GM12878 (cell line): ENCODE data around the gene MISP3. TPM values are rescaled to one million over a fixed set of nuclear protein-coding genes. Genes with fewer than 3 reads are reported as not detected.

ENCODE experiments used
- ATAC-seq: fragments of 200-7000 bp; cut with Tn5 transposase; 3 replicates; pipeline ENCODE4 v1.9.1; 2020; ENCODE audit warnings: mild to moderate bottlenecking, moderate library complexity
- BruUV-seq: library from RNA; stranded (reverse); fragments of 400-500 nt; replicated peaks from 2 replicates; lab custom pipeline; 2021; lab: Mats Ljungman, UMichigan
- CTCF ChIA-PET: fragments of 300-600 bp; sonication (Branson Sonifier 250); formaldehyde crosslinking; extraction: SDS; loops from one replicate; lab custom pipeline; 2021; ENCODE audit warnings: inconsistent platforms; lab: Yijun Ruan, JAX
- POLR2A ChIA-PET: fragments of 350-600 bp; formaldehyde crosslinking; extraction: SDS; loops from one replicate; lab custom pipeline; 2021; ENCODE audit warnings: inconsistent platforms; lab: Charles Lee
- RAD21 ChIA-PET: fragments of 300-600 bp; sonication (Branson Sonifier 250); formaldehyde crosslinking; loops from one replicate; lab custom pipeline; 2023; ENCODE audit warnings: antibody characterized with exemption; ENCODE audit not compliant: unreplicated experiment; lab: Charles Lee
- SMC1A ChIA-PET: fragments of 300-600 bp; sonication (Branson Sonifier 250); formaldehyde crosslinking; loops from one replicate; lab custom pipeline; 2023; ENCODE audit not compliant: unreplicated experiment, uncharacterized antibody; lab: Charles Lee
- DNase-seq: peaks from one replicate; pipeline ENCODE4 v3.0.0-alpha.2; 2011; ENCODE audit warnings: low read depth, low spot score
- FAIRE-seq: peaks from 3 replicates; lab custom pipeline; 2011; peaks lifted over from hg19 to GRCh38; lab: Jason Lieb, UNC
- H2AFZ ChIP-seq: 2 replicates; pipeline ENCODE4 v1.6.0; 2011; ENCODE audit warnings: low read depth, low read length, control low read depth; ENCODE audit not compliant: control insufficient read depth
- H3K27ac ChIP-seq: 2 replicates; pipeline ENCODE4 v1.5.1; 2011; ENCODE audit warnings: control low read depth; ENCODE audit not compliant: control insufficient read depth, insufficient read depth
- H3K27me3 ChIP-seq, 2 experiments: replicated peaks in 1 of 2; 2 replicates each; pipeline versions ENCODE4 v1.6.0 to v1.6.1; 2011; ENCODE audit warnings: low read length in 1 of 2; ENCODE audit not compliant: control insufficient read depth in 2 of 2, insufficient read depth in 2 of 2
- H3K36me3 ChIP-seq, 2 experiments: 2 replicates each; pipeline ENCODE4 v1.5.1; 2011; ENCODE audit warnings: low read length in 1 of 2; ENCODE audit not compliant: control insufficient read depth in 2 of 2, insufficient read depth in 2 of 2
- H3K4me1 ChIP-seq: 2 replicates; pipeline ENCODE4 v1.6.1; 2011; ENCODE audit warnings: mild to moderate bottlenecking, low read length, moderate library complexity, mixed read lengths; ENCODE audit not compliant: control insufficient read depth, insufficient read depth
- H3K4me2 ChIP-seq: 2 replicates; pipeline ENCODE4 v1.6.0; 2011; ENCODE audit warnings: control low read depth; ENCODE audit not compliant: control insufficient read depth, insufficient read depth
- H3K4me3 ChIP-seq: fragments of 200-600 bp; sonication (generic); 2 replicates; pipeline ENCODE4 v1.5.1; 2016
- H3K79me2 ChIP-seq: 2 replicates; pipeline ENCODE4 v1.6.0; 2011; ENCODE audit warnings: low read length; ENCODE audit not compliant: control insufficient read depth, insufficient read depth
- H3K9ac ChIP-seq: 2 replicates; pipeline ENCODE4 v1.8.0; 2011; ENCODE audit warnings: low read length, control low read depth, mixed read lengths; ENCODE audit not compliant: control insufficient read depth, insufficient read depth
- H3K9me3 ChIP-seq: replicated peaks from 3 replicates; pipeline ENCODE4 v1.5.1; 2011; ENCODE audit warnings: mild to moderate bottlenecking, low read length; ENCODE audit not compliant: control insufficient read depth, insufficient read depth
- H4K20me1 ChIP-seq: 2 replicates; pipeline ENCODE4 v1.6.0; 2011; ENCODE audit not compliant: control insufficient read depth, insufficient read depth
- ATF7 ChIP-seq: fragments of 450-650 bp; IDR thresholded peaks from 2 replicates; pipeline ENCODE4 v1.6.1; 2016; ENCODE audit warnings: low read depth, mild to moderate bottlenecking
- BMI1 ChIP-seq: fragments of 450-650 bp; IDR thresholded peaks from 2 replicates; pipeline ENCODE4 v1.6.1; 2016; ENCODE audit warnings: mild to moderate bottlenecking, moderate library complexity, borderline replicate concordance
- CREB1 ChIP-seq: IDR thresholded peaks from 2 replicates; pipeline ENCODE4 v1.6.1; 2012; ENCODE audit warnings: low read depth, mild to moderate bottlenecking, inconsistent platforms
- EGR1 ChIP-seq, 2 experiments: IDR thresholded peaks; 1 replicate in 1 of 2; 2 replicates in 1 of 2; pipeline ENCODE4 v1.6.1; 2011 to 2012; ENCODE audit warnings: low read depth in 2 of 2, low read length in 2 of 2, borderline replicate concordance in 1 of 2, mild to moderate bottlenecking in 1 of 2, moderate library complexity in 1 of 2
- ETV6 ChIP-seq, 2 experiments: fragments of 450-650 bp in 1 of 2; IDR thresholded peaks in 1 of 2; conservative IDR thresholded peaks in 1 of 2; 2 replicates each; pipeline ENCODE4 v1.6.1; 2014; ENCODE audit warnings: antibody characterized with exemption in 1 of 2, borderline replicate concordance in 1 of 2, low read depth in 1 of 2, mild to moderate bottlenecking in 1 of 2, moderate library complexity in 1 of 2
- FOXK2 ChIP-seq: fragments of 450-650 bp; IDR thresholded peaks from 2 replicates; pipeline ENCODE4 v1.6.1; 2017; ENCODE audit warnings: mild to moderate bottlenecking, moderate library complexity
- FOXM1 ChIP-seq: IDR thresholded peaks from 2 replicates; pipeline ENCODE4 v1.6.1; 2012; ENCODE audit warnings: low read depth, mild to moderate bottlenecking, inconsistent platforms, low read length, moderate library complexity
- HDAC6 ChIP-seq: fragments of 200-600 bp; sonication (generic); IDR thresholded peaks from one replicate; pipeline ENCODE4 v1.8.0; 2017; ENCODE audit warnings: antibody characterized with exemption; ENCODE audit not compliant: unreplicated experiment
- MTA2 ChIP-seq: fragments of 450-650 bp; IDR thresholded peaks from 2 replicates; pipeline ENCODE4 v1.6.1; 2016; ENCODE audit warnings: low read depth, mild to moderate bottlenecking, moderate library complexity
- TAF1 ChIP-seq: IDR thresholded peaks from 2 replicates; pipeline ENCODE4 v1.6.1; 2011; ENCODE audit warnings: mild to moderate bottlenecking, low read depth, low read length, borderline replicate concordance
- YBX1 ChIP-seq: fragments of 450-650 bp; IDR thresholded peaks from 2 replicates; pipeline ENCODE4 v1.6.1; 2016; ENCODE audit warnings: antibody characterized with exemption
- ZNF24 ChIP-seq: fragments of 450-650 bp; IDR thresholded peaks from 2 replicates; pipeline ENCODE4 v1.6.1; 2017; ENCODE audit warnings: antibody characterized with exemption, mild to moderate bottlenecking
- WGBS: methylation state at CpG from one replicate; pipeline ENCODE4 v1.1.6; 2016; ENCODE audit warnings: low lambda C conversion rate; ENCODE audit not compliant: insufficient replicate concordance, insufficient coverage; ENCODE audit errors: missing lambda C conversion rate; 5-methylcytosine and 5-hydroxymethylcytosine counted together
- in situ Hi-C: fragments of 300-500 bp; cut with MboI; formaldehyde crosslinking; loops from 9 replicates; pipeline ENCODE4 v1.14.3; 2018; ENCODE audit warnings: mixed read lengths
- intact Hi-C: fragments of 100-400 bp; cut with micrococcal nuclease; formaldehyde crosslinking; loops from one replicate; pipeline ENCODE4 v1.14.2; 2022; ENCODE audit not compliant: unreplicated experiment
- polyA plus RNA-seq, 11 experiments: library from polyadenylated mRNA; depleted of rRNA in 4 of 11; unstranded in 6 of 11; stranded (reverse) in 5 of 11; fragments of >200 nt; fragmentation: Nextera tagmentation in 4 of 11; fragmentation: Illumina TruSeq in 1 of 11; extraction: Ambion mirVana in 4 of 11; extraction: Trizol in 1 of 11; gene quantifications; 1 replicate in 1 of 11; 2 replicates in 10 of 11; pipeline versions ENCODE4 v1.2.1 to v1.2.3, GENCODE V29; 2011 to 2016; ENCODE audit warnings: inconsistent platforms in 2 of 11, missing spikeins in 2 of 11, low read depth in 1 of 11
- total RNA-seq, 4 experiments: library from RNA; depleted of rRNA in 3 of 4; stranded (reverse); fragments of >200 nt in 3 of 4; fragmentation: Illumina TruSeq in 1 of 4; extraction: Trizol in 1 of 4; gene quantifications; 2 replicates each; pipeline versions ENCODE4 v1.2.1 to v1.2.3, GENCODE V29; 2013 to 2021
- TF ChIP-seq, protein P1 (sequence below): IDR thresholded peaks from 2 replicates; pipeline ENCODE4 v1.6.1; 2011; ENCODE audit warnings: borderline replicate concordance, low read depth, mild to moderate bottlenecking, moderate library complexity, low read length; ENCODE audit not compliant: insufficient read depth, poor library complexity, severe bottlenecking
- TF ChIP-seq, protein P2 (sequence below): IDR thresholded peaks from 2 replicates; pipeline ENCODE4 v1.6.1; 2012; ENCODE audit warnings: low read depth, low read length, improper control_type of control experiment

MISP3 gene
- total and polyA plus RNA-seq, 10 of the 15 experiments (the other 5 are each of a cell fraction or from before 2014, with no cell fraction given): 0.07 to 1.4 (median 0.64) TPM

DNA sequence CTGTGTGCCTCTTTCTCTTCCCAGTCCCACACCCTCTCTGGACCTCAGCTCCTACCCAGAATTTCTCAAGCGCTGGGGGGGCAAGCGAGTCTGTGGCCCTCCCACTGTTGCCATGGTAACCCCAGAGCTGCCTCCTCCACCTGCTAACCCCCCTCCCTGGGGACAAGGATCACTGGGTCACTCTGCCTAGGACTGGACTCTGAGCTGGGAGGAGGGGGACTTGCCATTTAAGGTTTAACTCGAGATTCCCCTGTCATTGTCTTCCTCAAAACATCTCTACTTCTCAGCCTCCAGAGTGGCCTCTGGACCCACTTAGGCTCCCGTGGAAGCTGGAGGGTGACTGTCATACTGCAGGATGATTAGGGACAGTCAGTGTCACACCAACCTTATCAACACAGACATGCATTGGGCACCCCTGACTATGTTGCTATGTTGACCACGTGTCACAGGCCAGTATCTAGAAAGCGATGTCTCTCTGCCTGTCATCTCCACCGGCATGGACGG lies 12.9 kb upstream of the MISP3 start:
- no peak overlapping the region for H3K4me2 ChIP-seq
- no peak overlapping the region for H2AFZ ChIP-seq
- H3K27me3 ChIP-seq: peaks cover 0 to 6% of the 10 kb centered on the region in 2 experiments
- in situ Hi-C loops: loop anchor here (25.0 kb wide), 1 partner anchor 772 kb away; no protein-coding TSS in a partner anchor
- no peak overlapping the region for H3K4me3 ChIP-seq
- no peaks in the 10 kb centered on the region; the same call in 1 of the 2 replicates for H4K20me1 ChIP-seq
- H3K79me2 ChIP-seq: no peaks in the 10 kb centered on the region
- ChIA-PET CTCF (interaction anchor here (0.6 to 5.3 kb wide), 40 partner anchors 11 to 627 kb away, joined by 3 to 110 read pairs (median 4); partner anchors contain the start of genes ASF1B, DCAF15, IL27RA and MISP3), SMC1A (interaction anchor here (0.9 to 2.6 kb wide), 12 partner anchors 9 to 188 kb away, joined by 3 to 20 read pairs (median 6); partner anchors contain the start of genes ASF1B, IL27RA and MISP3), POLR2A (interaction anchor here (0.6 to 1.0 kb wide), 5 partner anchors 12 to 104 kb away, joined by 3 to 4 read pairs (median 3); partner anchors contain the start of gene IL27RA), RAD21 (interaction anchor here (0.9 to 2.1 kb wide), 11 partner anchors 10 to 180 kb away, joined by 3 to 12 read pairs (median 4); partner anchors contain the start of genes ASF1B, IL27RA and MISP3)
- DNase-seq: no peak
- TF ChIP-seq EGR1 (IDR thresholded peaks at IDR 0.05; ENCODE audit: borderline replicate concordance in 1 of 2, low read depth in 2 of 2, low read length in 2 of 2) (no peak), ETV6 (conservative IDR thresholded peaks at IDR 0.05 in 1 of 2, IDR thresholded peaks at IDR 0.05 in 1 of 2; ENCODE audit: borderline replicate concordance in 1 of 2, low read depth in 1 of 2) (no peak), TAF1 (no peak), HDAC6 (no peak), ZNF24 (no peak), BMI1 (no peak), YBX1 (no peak), MTA2 (no peak), FOXM1 (no peak), CREB1 (no peak), ATF7 (no peak), FOXK2 (no peak)
- TF ChIP-seq, protein P1, sequence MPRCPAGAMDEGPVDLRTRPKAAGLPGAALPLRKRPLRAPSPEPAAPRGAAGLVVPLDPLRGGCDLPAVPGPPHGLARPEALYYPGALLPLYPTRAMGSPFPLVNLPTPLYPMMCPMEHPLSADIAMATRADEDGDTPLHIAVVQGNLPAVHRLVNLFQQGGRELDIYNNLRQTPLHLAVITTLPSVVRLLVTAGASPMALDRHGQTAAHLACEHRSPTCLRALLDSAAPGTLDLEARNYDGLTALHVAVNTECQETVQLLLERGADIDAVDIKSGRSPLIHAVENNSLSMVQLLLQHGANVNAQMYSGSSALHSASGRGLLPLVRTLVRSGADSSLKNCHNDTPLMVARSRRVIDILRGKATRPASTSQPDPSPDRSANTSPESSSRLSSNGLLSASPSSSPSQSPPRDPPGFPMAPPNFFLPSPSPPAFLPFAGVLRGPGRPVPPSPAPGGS: no peak
- TF ChIP-seq, protein P2, sequence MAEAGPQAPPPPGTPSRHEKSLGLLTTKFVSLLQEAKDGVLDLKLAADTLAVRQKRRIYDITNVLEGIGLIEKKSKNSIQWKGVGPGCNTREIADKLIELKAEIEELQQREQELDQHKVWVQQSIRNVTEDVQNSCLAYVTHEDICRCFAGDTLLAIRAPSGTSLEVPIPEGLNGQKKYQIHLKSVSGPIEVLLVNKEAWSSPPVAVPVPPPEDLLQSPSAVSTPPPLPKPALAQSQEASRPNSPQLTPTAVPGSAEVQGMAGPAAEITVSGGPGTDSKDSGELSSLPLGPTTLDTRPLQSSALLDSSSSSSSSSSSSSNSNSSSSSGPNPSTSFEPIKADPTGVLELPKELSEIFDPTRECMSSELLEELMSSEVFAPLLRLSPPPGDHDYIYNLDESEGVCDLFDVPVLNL: no peak
- no peaks in the 10 kb centered on the region for H3K4me1 ChIP-seq
- ATAC-seq: peak; percentile 41
- no peak overlapping the region for H3K9ac ChIP-seq
- WGBS: 40% methylated on average over 8 of the region's 8 CpGs
- no peaks in the 10 kb centered on the region for H3K36me3 ChIP-seq
- H3K27ac ChIP-seq: no peak overlapping the region
- BruUV-seq: no TSS peak
- intact Hi-C loops: no loop called here
- no peaks in the 10 kb centered on the region for H3K9me3 ChIP-seq
- no peak for FAIRE-seq
